Tibial nerve (tissue), 4 donors: ENCODE data around the gene SRPRB.

Experiments
- EP300 ChIP-seq, 2 donors: sonication (generic); formaldehyde crosslinking; IDR thresholded peaks; one replicate each; pipeline ENCODE4 v1.6.1; 2017; ENCODE audit warnings: antibody characterized with exemption in 2 of 2, mild to moderate bottlenecking in 1 of 2
- POLR2A ChIP-seq, 2 donors: fragments of 450-650 bp; IDR thresholded peaks; one replicate each; pipeline ENCODE4 v1.6.1; 2017; ENCODE audit warnings: antibody characterized with exemption in 2 of 2, mild to moderate bottlenecking in 2 of 2, moderate library complexity in 2 of 2
- TF ChIP-seq, protein P1 (sequence below), 5 experiments: fragments of 200-600 bp in 3 of 5; fragments of 450-650 bp in 2 of 5; sonication (generic) in 3 of 5; IDR thresholded peaks; one replicate each; pipeline ENCODE4 v1.5.1; 2016 to 2019; ENCODE audit warnings: antibody characterized with exemption in 5 of 5, mild to moderate bottlenecking in 3 of 5, moderate library complexity in 2 of 5

DNA sequence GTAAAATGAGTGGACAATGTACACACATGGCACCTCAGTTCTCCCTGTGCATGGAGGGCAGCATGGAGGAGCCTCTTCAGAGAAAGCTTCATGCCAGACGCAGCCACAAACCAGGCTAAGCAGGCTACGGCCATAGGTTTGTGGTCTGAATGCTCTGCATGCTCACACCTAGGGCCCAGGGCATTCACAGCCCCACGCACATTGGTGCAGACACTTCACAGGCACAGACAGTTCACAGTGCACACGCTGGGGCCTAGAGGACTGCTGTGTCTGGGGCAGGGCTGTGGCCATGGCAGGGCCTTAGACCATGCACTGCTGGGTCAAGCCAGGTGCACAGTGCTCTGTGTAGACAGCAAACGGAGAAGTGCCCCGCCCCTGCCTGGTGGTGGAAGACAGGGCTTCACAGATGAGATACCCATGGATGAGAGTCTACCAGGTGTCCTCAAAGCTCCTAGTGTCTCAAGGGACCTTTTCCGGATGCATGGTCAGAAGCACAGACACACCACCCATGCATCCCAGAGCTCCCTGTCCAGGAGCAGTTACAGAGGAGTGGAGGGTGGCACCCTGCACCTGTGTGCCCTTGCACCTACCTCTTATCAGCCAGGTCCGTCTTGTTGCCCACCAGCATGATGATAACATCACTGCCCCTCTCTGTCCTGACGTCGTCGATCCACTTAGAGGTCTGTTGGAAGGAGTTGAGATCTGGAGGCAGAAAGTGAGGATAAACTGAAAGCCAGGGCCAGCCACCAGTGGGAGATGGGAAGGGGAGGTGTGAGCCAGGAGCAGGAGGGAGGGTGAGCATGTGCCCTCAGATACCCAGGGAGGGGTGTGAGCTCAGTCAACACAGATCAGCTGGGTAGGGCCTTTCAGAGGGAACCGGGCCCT is 33.5 kb downstream of the SRPRB start:
- TF ChIP-seq, protein P1, sequence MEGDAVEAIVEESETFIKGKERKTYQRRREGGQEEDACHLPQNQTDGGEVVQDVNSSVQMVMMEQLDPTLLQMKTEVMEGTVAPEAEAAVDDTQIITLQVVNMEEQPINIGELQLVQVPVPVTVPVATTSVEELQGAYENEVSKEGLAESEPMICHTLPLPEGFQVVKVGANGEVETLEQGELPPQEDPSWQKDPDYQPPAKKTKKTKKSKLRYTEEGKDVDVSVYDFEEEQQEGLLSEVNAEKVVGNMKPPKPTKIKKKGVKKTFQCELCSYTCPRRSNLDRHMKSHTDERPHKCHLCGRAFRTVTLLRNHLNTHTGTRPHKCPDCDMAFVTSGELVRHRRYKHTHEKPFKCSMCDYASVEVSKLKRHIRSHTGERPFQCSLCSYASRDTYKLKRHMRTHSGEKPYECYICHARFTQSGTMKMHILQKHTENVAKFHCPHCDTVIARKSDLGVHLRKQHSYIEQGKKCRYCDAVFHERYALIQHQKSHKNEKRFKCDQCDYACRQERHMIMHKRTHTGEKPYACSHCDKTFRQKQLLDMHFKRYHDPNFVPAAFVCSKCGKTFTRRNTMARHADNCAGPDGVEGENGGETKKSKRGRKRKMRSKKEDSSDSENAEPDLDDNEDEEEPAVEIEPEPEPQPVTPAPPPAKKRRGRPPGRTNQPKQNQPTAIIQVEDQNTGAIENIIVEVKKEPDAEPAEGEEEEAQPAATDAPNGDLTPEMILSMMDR (IDR thresholded peaks at IDR 0.05): no peak
- TF ChIP-seq POLR2A (IDR thresholded peaks at IDR 0.05) (no peak), EP300 (IDR thresholded peaks at IDR 0.05) (no peak)
